SH-SY5Y (cell line): ENCODE data around the gene TCF12.

Source experiments
- GATA2 ChIP-seq: IDR thresholded peaks from 2 replicates; pipeline ENCODE4 v1.6.1; 2011; ENCODE audit warnings: mild to moderate bottlenecking, low read depth, low read length
- GATA3 ChIP-seq: IDR thresholded peaks from 2 replicates; pipeline ENCODE4 v1.6.1; 2011; ENCODE audit warnings: low read depth, mild to moderate bottlenecking, low read length, moderate library complexity

DNA sequence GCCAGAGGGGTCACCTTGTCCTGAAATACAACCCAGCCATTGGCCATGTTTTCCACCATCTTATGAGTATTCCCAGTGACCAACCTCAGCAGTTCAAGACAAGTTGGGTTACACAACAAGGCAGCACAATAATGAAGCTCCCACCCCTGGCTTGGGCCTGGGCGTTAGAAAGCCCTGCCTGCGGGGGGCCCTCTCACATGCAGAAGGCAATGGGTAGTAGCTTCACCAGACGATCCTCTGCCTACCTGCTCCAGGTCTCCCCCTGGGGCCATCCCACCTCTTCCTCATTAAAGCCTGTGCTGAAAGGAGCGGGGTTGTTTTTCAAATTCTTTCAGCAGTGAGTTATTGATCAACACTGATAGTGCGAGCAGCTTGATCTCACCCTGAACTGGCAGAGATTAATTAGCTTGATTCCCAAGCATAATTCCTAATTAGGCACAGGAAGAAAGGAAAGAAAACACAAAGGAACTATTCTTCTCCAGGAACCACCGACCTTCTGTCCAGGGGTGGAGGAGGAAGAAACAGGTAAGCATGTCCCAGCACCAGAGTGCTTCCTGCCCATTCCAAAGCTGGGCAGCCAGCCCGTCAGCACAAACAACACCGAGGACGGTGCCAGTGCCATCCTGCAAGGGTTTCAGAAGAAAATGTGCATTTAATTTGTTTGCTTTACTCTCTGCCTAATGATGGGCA is 378.2 kb downstream of the TCF12 start:
- TF ChIP-seq GATA2 (no peak), GATA3 (no peak)
